Activated CD4-positive, CD25-positive, alpha-beta regulatory T cell treated with anti-CD3 and anti-CD28 coated beads, Interleukin-2, amount 50 U/mL, for 16 hours (primary cell): ENCODE results near the gene SUMF1.

Source experiments
- DNase-seq: peaks from one replicate; pipeline ENCODE4 v3.0.0-alpha.2; 2020; ENCODE audit warnings: low read depth, low spot score

The SUMF1 gene

DNA sequence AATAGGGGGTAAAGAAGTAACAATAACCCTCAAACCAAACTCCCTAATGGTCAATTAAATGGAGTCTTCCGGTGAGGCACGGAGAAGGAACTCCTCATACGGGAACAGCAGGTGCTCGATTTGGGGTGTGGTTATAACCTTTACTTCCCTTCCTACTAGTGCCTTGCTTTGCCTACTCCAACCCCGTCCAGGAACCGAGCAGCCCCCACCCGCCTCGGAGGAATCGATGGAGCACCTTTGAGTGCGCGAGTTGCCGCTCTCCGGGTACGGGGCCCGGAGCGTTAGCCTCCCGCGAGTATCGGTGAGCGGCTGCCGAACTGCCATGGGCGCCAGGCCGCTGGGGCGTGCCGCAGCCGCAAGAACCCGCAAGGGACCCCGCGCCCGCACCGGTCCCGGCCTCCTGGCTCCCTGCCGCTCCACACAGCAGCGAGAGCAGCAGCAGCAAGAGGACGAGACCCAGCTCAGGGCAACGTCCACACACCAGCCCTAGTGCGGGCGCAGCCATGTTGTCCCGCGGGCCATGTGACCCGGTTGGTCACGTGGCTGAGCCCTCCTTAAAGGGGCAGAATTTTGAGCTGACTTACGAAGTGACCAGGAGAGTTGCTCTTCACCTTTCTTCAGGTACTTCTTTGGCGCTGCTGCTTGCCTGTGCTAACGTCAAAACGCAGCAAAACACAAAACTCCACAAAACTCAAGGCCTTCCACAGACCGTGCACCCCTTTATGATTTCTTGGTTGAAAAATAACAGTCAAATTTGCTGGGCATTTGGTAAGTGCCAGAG is at the start of gene SUMF1:
TSS of gene SUMF1 (minus strand) at position 529 of the 781 bp plus-strand sequence. CDS start at position 505, 24 bp downstream.
- DNase-seq = peak; percentile 42

DNA sequence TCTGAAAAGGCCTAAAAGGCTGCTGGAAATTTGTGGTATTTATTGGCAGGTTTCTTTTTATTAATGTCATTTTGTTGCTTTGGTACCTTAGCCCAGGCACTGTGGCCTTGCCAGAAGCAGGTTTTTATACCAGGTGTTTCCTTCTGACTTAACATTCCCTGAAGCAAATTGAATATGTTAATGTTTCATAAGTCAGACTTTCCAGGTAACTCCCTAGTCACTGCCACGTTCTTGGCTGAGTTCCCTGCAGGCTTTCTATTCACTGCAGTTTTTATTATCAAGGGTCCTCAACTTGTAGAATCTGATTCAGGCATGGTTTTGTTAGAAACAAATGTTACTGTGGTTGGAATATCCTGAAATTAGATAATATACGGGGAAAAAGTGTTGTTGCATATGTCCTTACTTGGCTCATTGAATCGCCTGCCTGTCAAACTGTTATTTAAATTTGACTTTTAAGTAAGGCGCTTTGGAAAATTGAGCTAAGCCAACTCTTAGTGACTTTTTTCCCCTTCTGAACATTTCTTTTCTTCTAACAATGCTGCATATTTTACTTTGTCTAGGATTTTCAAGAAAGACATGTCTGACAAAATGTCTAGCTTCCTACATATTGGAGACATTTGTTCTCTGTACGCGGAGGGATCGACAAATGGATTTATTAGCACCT is 49.0 kb upstream of the SUMF1 start:
- no peak for DNase-seq

DNA sequence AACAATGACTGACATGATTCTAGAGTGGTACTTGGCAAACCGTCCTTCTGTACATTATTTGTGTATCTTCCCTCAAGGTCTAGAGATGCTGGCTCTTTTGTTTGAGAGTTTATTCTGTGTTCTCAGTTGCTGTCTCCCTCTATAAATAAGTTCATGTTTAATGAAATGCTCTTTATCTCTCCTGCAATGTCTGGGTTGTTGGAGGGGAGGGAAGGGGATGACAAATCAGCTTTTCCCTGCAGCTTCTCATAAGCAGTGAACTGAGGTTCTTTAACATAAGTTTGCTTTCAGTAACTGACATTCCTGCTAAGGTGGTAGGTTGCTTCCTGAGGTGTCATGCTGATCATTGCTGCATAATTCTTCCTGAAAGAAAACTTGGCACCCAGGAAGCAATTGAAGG is 47.8 kb upstream of the SUMF1 start:
- no peak for DNase-seq

DNA sequence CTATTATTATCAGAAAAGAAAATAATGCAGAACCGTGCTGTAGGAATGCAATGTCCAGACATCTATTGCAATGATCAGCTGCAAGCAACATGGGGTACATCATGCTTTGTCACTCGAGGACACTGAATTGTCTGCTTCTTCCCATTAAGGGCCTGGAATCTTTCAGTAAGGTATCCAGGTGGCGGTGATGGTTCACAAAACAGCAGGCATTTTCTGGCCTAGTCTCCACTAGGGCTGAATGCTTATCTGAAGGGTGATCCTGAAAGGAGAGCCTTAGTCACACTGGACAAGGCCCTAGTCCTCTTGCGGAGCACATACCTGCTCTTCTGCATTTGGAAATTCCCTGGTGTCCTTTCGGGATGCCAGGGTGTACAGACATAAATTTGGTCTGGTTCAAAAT is 47.3 kb upstream of the SUMF1 start:
- DNase-seq = no peak

DNA sequence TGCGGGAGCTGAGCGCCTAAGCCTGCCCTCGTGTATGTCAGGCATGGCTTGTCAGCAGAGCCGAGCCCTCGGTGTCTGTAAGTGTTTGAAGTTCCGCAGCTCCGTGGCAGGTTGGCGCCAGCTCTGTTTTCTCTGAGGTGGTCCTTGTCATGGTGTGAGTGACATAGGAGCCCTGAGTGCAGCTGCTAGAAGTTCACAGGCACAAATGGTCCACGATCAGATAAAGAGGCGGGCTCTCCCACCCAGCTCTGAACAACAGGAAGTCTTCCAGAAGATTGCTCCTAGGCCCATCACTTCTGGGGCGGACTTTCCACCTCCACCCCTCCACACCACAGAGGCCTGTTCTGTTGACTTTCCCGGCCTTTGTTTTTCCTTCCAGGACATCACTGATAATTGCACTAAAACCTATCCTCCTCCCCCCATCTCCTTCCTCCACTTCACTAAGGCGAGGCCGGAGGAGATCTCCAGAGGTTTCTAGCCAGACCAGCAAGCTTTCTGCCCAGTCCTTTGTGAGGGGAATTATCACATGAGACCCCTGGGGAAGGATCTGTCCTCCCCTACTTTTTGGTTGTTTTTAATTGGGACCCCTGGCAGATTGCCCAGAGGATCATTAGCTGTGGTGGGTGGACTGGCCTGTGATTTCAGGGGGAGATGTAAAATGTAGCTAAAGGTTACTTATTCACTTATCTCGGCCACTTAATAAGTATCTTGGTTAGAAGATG is 46.0 kb upstream of the SUMF1 start:
- DNase-seq = no peak

DNA sequence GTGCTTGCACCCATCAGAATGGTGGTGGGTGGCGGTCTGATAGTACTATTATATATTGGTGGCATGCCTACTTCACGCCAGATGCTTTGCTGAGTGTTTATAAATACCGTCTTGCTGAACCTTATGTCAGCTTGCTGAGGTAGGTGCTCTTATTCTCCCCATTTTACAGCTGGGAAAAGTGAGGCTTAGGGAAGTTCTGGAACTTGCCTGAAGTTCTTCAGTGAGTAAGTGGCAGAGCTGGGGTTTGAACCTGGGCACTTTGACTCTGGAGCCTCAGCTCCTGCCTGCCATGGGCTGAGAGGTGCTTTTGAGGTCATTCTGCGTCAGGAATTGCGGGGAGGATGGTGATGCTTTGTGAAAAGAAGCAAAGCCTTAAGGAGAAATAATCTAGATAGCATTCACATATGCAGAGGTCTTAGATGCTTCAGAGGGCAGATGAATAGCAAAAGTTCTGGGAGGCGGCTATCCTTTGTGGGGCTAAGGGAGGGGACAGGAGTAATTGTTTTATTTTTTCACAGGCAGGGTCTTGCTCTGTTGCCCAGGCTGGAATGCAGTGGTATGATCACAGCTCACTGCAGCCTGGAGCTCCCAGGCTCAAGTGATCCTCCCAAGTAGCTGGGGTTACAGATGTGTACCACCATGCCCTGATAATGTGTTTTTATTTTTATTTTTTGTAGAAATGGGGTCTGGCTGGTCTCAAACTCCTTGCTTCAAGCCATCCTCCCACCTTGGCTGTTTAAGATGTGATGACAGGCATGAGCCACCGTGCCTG is 44.6 kb upstream of the SUMF1 start:
- DNase-seq = no peak

DNA sequence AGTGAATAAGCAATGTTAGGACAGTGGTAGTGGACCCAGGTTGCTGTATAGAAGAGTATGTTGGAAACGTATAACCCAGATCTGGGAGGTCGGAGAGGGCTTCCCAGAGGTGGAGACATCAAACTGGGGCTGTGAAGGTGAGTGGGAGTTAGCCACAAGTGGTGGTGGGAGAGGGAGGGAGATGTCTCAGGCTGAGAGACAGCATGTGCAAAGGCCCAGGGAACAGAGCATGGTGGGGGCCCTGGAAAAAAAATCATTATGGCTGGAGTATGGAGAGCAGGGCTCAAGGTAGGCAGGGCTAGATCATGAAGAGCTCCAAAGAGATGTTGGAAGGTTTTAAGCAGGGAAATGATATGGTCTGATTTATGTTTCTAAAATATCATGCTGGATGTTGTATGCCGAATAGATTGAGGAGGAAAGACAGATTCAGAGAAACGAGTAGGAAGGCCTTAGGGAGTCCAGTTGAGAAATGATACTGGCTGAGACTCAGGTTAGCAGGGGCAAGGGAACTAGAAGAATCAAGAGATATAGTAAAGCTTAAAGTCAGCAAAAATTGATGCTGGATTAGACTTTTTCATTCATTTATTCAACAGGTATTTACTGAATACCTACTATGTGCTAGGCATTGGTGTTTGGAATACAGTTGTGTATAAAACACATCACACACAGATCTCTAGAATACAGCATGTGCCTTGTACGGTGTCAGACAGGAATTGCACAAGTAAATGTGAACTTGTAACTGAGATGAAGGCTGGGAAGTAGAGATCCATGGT is 43.1 kb upstream of the SUMF1 start:
- DNase-seq = no peak

DNA sequence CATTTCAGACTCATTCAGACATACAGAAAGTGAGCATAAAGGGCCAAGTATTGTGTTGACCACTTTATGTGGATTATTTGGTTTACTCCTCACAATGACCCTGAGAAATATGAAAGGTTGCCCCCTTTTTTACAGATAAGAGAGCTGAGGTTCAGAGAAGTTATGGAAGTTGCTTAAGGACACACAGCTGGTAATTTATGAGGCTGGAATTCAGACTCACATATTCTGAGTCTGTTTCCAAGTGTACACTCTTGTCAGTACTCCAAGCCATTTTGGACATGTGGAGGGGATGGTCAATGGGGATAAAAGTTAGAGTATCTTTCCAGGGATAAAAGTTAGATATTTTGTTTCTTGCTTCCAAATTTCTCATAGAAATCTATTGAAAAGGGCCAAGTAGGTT is 42.0 kb upstream of the SUMF1 start:
- DNase-seq = no peak

DNA sequence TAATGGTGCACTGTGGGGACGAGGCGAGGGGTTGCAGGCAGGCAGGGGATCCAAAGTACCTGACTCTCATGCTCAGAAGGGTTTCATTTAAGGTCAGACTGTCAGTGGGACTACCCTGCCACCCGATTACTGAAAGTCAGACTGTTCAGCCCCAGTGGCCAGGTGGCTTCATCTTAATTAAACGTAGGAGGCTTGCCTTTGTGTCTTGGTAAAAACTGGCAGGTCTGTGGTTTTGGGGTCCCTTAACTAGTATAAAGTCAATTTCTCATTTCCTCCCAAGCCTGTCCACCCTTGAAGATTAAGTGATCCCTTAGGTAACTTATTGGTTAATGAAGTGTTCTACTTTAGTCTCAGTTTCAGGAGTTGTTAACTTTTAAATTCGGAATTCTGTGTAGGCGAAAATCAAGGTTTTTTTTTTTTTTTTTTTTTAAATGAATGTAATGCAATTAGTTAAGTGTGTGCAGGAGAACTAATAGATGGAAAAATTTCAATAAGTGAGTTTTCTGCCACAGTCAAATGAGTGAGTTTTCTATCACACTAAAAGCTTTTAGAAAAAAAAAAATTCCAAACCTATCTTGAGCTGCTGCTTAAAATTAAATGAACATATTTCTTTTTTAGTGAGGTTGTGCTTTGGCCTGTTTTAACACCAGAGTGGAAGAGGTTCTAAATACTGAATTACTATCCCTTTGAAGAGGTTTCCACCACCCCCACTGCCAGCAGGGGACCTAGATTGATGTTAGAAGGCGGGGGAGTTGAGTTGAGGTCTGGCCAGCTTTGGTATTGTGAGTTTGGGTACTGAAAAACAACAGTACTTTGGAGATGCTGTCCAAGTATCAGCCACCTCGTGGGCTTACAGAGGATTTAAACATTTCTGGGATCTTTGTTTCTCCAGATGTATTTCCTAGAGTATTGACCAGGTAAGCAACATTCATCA is 41.2 kb upstream of the SUMF1 start:
- no peak for DNase-seq

DNA sequence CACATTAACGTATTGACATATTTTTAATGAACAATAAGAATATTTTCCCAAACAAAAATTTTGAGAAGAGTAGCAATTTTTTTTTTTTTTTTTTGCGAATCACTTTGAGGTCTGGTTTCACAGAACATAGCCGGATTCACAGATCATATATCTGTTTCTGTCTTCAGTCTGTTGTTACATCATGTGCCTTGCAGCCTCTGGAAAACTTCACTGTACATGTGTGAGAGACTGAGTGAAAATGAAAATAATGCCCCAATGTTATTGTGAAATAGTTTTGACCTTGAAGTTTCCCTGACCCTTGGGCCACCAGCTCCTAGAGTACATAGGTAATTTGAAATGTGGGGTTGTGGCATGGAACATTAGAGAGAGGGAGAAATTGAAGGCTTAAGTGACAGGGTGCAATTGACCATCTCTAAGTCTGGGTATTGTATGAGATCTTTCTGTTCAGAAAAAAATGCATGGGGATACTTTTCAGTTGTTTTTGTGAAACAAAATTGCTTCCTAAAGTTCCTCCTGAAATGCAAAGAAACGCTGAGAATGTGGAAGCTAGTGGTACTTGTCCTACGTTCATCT is 40.0 kb upstream of the SUMF1 start:
- DNase-seq = no peak

DNA sequence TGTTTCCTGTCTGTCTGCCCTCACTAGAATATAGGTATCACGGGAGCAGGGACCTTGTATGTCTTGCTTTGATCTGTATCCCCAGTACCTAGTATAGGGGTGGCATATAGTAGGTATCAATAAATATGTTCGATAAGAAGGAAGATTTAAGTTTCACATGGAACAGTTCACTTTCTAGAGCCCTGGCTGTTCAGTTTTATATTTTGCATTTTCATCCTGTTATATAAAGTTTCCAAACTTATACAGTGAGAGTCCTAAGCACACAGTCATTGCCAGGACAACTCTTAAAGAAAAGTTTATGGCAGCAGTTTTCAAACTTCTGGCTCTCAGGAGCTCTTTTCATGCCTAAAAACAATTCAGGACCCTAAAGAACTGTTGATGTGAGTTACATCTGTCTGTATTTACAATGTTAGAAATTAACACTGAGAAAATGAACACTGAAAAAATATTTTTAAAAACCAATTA is 39.5 kb upstream of the SUMF1 start:
- no peak for DNase-seq

DNA sequence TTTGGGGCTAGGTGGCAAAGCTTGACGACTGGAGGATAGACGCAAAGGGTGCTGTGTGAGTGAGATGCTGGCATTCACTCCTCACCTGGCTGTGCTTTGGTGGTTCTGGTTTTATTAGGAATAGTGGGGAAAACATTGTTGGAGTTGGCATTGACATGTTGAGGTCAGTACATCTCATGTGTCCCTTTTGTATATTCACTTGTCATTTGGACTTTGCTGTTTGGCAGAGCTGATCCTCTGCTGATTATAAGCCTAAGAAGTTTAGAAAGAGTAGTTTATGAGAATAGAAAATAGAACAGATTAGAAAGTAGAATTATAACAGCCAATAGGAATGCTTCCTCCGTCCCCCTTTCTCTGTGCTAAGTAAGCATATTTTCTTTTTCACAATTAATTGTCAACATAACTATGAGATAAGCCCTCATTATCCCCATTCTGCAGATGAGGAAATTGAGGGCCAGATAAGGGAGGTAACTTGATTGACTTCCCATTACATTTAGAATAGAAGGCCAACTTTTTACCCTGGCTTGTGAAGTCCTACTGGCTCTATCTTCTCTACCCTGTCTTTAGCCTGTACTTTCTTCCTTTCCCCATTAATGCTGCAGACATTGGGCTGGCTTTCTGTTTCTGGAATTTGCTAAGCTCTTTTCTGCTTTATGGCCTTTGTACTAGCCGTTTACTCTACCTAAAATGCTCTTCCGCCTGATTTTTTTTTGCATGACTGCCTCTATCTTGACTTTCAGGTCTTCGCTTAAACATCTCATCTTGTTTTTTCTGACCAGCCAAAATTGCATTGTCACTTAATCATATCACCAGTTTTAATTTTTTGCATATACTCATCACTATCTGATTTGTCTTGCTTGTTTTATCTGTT is 38.9 kb upstream of the SUMF1 start:
- no peak for DNase-seq

DNA sequence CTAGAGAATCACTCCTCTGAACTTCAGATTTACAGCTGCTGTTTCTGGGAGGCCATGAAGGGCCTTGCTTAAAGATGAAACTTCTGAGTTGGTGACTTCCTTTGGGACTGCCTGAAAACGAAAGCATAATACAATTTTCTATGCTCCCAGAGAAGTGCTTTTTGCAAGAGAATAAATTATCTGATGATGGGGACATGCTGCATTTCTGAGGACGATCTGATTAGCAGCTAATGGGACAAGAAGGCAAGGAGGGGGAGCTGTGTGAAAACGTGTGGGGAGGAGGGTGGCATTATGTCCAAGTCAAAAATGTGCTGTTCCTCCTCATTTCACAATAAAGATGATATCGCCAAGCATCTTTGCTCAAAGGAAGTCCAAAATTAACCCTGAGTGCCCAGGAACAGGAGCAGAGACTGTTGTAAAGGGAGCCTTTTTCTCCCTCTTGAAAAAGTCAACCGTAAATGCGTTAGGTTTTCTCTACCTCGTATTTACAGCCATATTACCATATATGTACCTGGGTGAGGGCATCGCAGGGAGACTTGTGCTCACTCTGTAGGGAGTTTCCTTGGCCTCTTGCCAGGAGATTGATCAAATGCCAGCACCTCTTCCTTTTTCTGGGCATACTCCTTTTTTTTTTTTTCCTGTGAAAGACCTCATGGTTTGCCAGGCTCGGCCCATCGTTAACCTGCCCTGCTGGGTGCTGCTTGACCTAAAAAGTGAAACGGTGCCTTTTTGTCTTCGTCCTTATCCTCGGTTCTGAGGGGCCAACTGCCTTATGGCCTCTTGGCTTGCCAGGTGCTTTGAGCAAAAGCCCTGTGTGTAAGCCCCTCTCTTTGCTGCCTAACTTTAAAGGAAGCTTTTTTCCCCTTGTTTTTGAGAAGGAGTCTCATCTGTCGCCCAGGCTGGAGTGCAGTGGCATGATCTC is 37.5 kb upstream of the SUMF1 start:
- DNase-seq = no peak

DNA sequence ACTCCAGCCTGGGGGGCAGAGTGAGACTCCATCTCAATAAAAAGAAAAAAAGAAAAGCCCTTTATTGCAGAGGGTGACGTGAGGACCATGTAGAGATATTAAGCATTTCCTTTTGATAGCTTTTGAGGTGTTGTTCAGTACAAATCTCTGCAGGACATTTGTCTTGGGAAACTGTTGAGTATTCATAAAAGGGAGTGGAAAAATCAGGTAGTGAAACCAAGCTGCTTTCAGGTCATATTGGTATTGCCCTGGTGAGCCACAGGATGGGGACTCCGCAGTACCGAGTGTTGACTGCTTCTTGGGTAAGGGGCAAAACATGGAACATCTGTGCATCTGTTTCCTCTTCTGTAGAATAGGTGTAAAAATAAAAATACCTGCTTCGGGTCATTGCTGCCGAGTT is 36.0 kb upstream of the SUMF1 start:
- no peak for DNase-seq

DNA sequence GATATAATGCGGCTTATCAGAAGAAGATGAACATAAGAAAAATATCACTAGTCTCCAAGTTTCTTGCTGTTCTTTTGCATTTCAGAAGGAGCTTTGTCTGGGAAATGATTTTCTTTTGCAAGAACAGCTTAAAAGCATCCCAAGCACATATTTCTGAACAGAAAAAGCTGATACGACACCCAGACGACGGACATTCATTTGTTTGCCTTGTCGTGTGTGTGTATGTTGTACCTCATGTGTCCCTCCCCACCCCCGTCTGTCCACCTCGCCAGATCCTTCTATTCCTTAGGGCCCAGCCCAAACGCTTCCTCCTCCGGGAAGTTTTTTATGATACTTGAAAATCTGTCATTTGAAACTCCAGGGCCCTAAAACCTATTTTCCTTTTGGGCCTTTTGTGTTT is 34.9 kb upstream of the SUMF1 start:
- DNase-seq = no peak

DNA sequence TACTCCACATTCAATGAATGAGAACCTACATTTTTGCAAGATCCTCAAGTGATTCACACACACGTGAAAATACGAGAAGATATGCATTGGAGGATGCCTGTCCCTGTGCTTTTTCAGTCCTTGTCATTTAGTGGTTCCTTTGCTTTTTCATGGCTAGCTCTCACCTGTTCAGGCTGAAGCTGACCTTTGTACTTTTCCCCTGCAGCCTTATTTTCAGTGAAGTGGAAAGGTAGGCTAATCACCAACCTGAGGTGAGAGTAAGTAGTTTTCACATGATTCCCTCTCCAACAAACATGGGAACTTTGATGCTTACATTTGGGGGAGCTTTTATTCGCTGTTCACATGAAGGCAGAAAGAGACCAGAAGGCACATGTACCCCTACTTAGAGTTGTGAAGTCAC is 34.4 kb upstream of the SUMF1 start:
- DNase-seq = no peak

DNA sequence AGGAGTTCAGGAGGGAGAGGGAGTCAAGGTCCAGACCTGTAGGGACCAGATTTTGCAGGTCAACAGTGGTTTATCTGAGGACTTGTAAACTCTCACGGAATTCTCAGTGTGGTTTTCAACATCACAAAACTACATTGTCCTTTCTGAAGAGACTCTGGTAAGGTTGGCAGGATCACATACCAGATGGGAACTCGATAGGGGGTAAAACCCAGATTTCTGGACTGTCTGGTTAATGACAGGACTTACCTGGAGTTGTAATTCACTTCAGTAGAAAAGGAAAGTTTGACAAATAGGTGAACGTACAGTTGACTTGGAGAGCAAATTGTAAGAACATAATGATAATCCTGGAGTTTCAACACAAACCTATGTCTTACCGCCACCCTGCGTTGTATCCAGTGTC is 31.4 kb upstream of the SUMF1 start:
- DNase-seq = no peak
